H1 (cell line): ENCODE results near the gene DCAF6. TPM values are rescaled to one million over a fixed set of nuclear protein-coding genes. Genes with fewer than 3 reads are reported as not detected.

ENCODE experiments used
- RXRA ChIP-seq: IDR thresholded peaks from 2 replicates; pipeline ENCODE4 v1.6.1; 2011; ENCODE audit warnings: low read depth, mild to moderate bottlenecking, low read length, moderate library complexity; ENCODE audit not compliant: insufficient read depth
- SP1 ChIP-seq: IDR thresholded peaks from 2 replicates; pipeline ENCODE4 v1.6.1; 2011; ENCODE audit warnings: low read depth, low read length
- TEAD4 ChIP-seq: IDR thresholded peaks from 2 replicates; pipeline ENCODE4 v1.6.1; 2012; ENCODE audit warnings: low read depth, low read length, inconsistent platforms, mixed read lengths
- polyA plus RNA-seq, 7 experiments: library from polyadenylated mRNA; depleted of rRNA in 3 of 7; stranded (reverse) in 5 of 7; unstranded in 2 of 7; fragments of >200 nt in 5 of 7; fragments of 200-250 nt in 2 of 7; gene quantifications; 1 replicate in 5 of 7; 2 replicates in 1 of 7; 4 replicates in 1 of 7; pipeline versions ENCODE4 v1.2.1 to v1.2.3, GENCODE V29; 2011 to 2013; ENCODE audit warnings: missing spikeins in 2 of 7, mixed read lengths in 2 of 7
- total RNA-seq: library from RNA; stranded (reverse); fragmentation: NEBNext Ultra II Directional; extraction: Animal tissue kit (Norgen Biotek cat#: 25700); gene quantifications from 2 replicates; pipeline ENCODE4 v1.2.1, GENCODE V29; 2021

Gene DCAF6
- total and polyA plus RNA-seq, 2 of the 8 experiments (the other 6 are each of a cell fraction or from before 2014, with no cell fraction given) = 12.3 to 17.4 TPM

DNA sequence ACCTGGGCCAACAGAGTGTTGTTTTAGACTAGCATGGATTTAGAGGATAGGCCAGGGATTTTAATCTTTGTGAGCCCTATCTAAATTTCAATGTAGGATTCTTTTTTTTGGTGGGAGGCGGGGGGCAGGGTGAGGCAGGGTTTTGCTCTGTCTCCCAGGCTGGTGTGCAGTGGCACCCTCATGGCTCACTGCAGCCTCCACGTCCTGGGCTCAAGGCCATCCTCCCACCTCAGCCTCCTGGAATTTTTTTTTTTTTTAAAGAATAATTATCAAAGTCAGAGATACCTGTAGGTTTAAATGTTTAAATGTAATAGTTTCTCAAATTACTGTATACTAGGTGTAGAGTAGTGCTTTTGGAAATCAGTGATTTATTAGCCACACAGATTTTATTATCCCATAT, 3.8 kb downstream of the DCAF6 start (continued):
- no peak for TF ChIP-seq TEAD4
- TF ChIP-seq RXRA = no peak
- no peak for TF ChIP-seq SP1
- TF ChIP-seq, all 59 proteins: peak for 0
